ENCODE data around the gene F8.

DNA sequence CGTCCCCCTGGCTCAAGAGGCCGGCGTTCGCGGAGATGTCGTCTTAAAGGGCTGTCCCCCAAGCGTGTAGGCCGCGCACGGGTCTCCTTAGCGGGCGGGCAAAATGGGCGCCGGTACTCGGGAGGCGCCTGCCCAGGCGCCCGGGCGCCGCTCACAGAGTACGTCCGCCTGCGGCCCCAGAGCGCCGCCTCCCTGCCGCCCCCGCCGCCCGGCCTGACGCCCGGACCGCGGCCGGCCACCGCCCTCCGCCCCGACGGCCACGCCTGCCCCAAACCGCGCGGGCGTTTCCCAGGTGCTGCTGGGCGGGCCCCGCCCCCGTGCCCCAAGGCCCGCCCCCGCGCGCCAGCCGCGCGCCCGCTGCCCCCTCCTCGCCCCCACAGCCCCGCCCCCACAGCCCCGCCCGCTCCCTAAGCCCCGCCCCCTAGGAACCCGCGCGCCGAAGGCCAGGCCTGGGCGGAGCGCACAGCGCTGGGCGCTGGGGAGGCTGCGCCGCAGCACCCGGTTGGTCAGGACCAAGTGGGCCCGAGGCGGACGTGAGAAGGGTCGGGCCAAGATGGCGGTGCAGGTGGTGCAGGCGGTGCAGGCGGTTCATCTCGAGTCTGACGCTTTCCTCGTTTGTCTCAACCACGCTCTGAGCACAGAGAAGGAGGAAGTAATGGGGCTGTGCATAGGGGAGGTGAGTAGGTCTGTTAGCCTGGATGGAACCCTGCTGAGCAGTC, 48.6 kb upstream of the F8 start, which contains the start of the genes BRCC3, CMC4 and MTCP1:
- no peak for TF ChIP-seq EZH2 (IDR thresholded peaks at IDR 0.05; ENCODE audit: borderline replicate concordance, low read length)
- TF ChIP-seq, protein P1, sequence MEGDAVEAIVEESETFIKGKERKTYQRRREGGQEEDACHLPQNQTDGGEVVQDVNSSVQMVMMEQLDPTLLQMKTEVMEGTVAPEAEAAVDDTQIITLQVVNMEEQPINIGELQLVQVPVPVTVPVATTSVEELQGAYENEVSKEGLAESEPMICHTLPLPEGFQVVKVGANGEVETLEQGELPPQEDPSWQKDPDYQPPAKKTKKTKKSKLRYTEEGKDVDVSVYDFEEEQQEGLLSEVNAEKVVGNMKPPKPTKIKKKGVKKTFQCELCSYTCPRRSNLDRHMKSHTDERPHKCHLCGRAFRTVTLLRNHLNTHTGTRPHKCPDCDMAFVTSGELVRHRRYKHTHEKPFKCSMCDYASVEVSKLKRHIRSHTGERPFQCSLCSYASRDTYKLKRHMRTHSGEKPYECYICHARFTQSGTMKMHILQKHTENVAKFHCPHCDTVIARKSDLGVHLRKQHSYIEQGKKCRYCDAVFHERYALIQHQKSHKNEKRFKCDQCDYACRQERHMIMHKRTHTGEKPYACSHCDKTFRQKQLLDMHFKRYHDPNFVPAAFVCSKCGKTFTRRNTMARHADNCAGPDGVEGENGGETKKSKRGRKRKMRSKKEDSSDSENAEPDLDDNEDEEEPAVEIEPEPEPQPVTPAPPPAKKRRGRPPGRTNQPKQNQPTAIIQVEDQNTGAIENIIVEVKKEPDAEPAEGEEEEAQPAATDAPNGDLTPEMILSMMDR (IDR thresholded peaks at IDR 0.05; ENCODE audit: low read length) = no peak
